CD4-positive, alpha-beta T cell (primary cell): Measurements from ENCODE around the gene RASL11B. TPM values are rescaled to one million over a fixed set of nuclear protein-coding genes. Genes with fewer than 3 reads are reported as not detected.
A peak's percentile ranks its signal among the peaks of the same experiment; 100 is the strongest.

ENCODE experiments used
- ATAC-seq: fragments of 200-7000 bp; cut with Tn5 transposase; one replicate; pipeline ENCODE4 v1.10.0; 2022; ENCODE audit warnings: mild to moderate bottlenecking; ENCODE audit not compliant: poor library complexity
- CTCF ChIA-PET: fragments of 350-600 bp; sonication (Branson Sonifier 250); formaldehyde crosslinking; loops from one replicate; lab custom pipeline; 2021; ENCODE audit warnings: antibody characterized with exemption, inconsistent platforms; lab: Charles Lee
- POLR2A ChIA-PET: fragments of 350-600 bp; sonication (Branson Sonifier 250); formaldehyde crosslinking; loops from one replicate; lab custom pipeline; 2021; ENCODE audit warnings: antibody characterized with exemption, inconsistent platforms; lab: Charles Lee
- DNase-seq, 14 experiments: peaks; one replicate each; pipeline ENCODE4 v3.0.0-alpha.2; 2013 to 2020; ENCODE audit warnings: mixed read lengths in 2 of 14
- H3K27ac ChIP-seq, 2 donors: one replicate each; pipeline versions ENCODE4 v1.5.1 to v1.7.0; 2013; ENCODE audit warnings: low read length in 2 of 2, low read depth in 1 of 2, mild to moderate bottlenecking in 1 of 2
- H3K27me3 ChIP-seq, 2 experiments: 1 replicate in 1 of 2; 2 replicates in 1 of 2; pipeline versions ENCODE4 v1.6.1 to v1.7.0; 2013; ENCODE audit warnings: low read length in 2 of 2, control low read depth in 1 of 2, mild to moderate bottlenecking in 1 of 2, moderate library complexity in 1 of 2; ENCODE audit not compliant: insufficient read depth in 2 of 2, control insufficient read depth in 1 of 2
- H3K36me3 ChIP-seq: one replicate; pipeline ENCODE4 v1.6.1; 2013; ENCODE audit warnings: low read length, control low read depth; ENCODE audit not compliant: insufficient read depth
- H3K4me1 ChIP-seq: one replicate; pipeline ENCODE4 v1.6.1; 2013; ENCODE audit warnings: low read length, control low read depth; ENCODE audit not compliant: insufficient read depth
- H3K4me3 ChIP-seq: one replicate; pipeline ENCODE4 v1.5.1; 2013; ENCODE audit warnings: mild to moderate bottlenecking, low read length, moderate library complexity
- H3K9me3 ChIP-seq, 2 experiments: 1 replicate in 1 of 2; 2 replicates in 1 of 2; pipeline versions ENCODE4 v1.6.1 to v1.7.0; 2013; ENCODE audit warnings: low read length in 2 of 2, mild to moderate bottlenecking in 2 of 2, control low read depth in 1 of 2, moderate library complexity in 1 of 2; ENCODE audit not compliant: control insufficient read depth in 1 of 2, insufficient read depth in 1 of 2
- H3K27ac Mint-ChIP-seq: one replicate; pipeline ENCODE4 v1.8.0; 2020; ENCODE audit warnings: mixed read lengths
- H3K27me3 Mint-ChIP-seq: one replicate; pipeline ENCODE4 v1.8.0; 2021; ENCODE audit warnings: mixed read lengths
- H3K36me3 Mint-ChIP-seq: one replicate; pipeline ENCODE4 v1.8.0; 2021; ENCODE audit warnings: low read depth, mixed read lengths
- H3K4me1 Mint-ChIP-seq: one replicate; pipeline ENCODE4 v1.8.0; 2021; ENCODE audit warnings: low read depth, mixed read lengths
- H3K4me3 Mint-ChIP-seq: one replicate; pipeline ENCODE4 v1.8.0; 2020; ENCODE audit warnings: mild to moderate bottlenecking, mixed read lengths
- H3K9me3 Mint-ChIP-seq: one replicate; pipeline ENCODE4 v1.8.0; 2020; ENCODE audit warnings: mixed read lengths
- intact Hi-C, 2 experiments: fragments of 100-400 bp; cut with DNase I in 1 of 2; cut with micrococcal nuclease in 1 of 2; formaldehyde crosslinking; loops; one replicate each; pipeline versions ENCODE4 v1.15.1 to v1.9.0; 2023 to 2025; cut with DNase I, micrococcal nuclease
- total RNA-seq, 174 experiments: library from RNA in 2 of 174; stranded (reverse) in 2 of 174; gene quantifications; one replicate each; pipeline ENCODE4 v1.2.3 and lab custom pipeline; 2021 to 2026
- TF ChIP-seq, protein P1 (sequence below): fragments of 200-600 bp; IDR thresholded peaks from one replicate; pipeline ENCODE4 v1.8.0; 2022; ENCODE audit warnings: antibody characterized with exemption, mild to moderate bottlenecking

RASL11B gene
- total RNA-seq, 2 experiments from 2014 or later: 0.31 to 0.63 TPM

DNA sequence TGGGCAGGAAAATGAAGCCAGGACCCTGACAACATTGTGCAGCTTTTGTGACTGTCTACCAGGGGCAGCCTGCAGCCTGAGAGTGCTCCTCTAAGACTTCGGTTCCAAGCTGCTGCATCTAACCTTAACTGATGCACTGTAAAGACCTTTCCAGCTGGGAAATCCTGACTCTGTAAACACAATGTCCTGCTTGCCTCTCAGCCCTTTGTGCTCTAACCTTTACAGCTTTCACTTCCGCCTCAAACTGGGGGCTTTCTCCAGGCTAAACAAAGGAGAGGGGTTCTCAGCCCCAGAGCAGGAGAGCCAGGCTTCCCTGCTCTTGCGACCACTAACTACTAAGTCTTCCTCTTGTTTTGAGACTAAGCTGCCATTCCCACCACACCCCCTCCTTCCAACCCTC lies 19.3 kb upstream of the RASL11B start:
- intact Hi-C loops: no loop called here
- Histone ChIP-seq H3K27me3 (no peaks in the 10 kb centered on the region), H3K4me1 (no peaks in the 10 kb centered on the region), H3K4me3 (no peak overlapping the region), H3K36me3 (no peaks in the 10 kb centered on the region), H3K27ac (no peak overlapping the region), H3K9me3 (no peaks in the 10 kb centered on the region)
- Mint-ChIP-seq H3K4me3 (no peak overlapping the region), H3K9me3 (no peaks in the 10 kb centered on the region), H3K4me1 (no peaks in the 10 kb centered on the region), H3K27me3 (no peaks in the 10 kb centered on the region), H3K27ac (no peak overlapping the region), H3K36me3 (no peaks in the 10 kb centered on the region)
- ChIA-PET CTCF (no interaction called here), POLR2A (no interaction called here)
- no peak for ATAC-seq
- TF ChIP-seq, protein P1, sequence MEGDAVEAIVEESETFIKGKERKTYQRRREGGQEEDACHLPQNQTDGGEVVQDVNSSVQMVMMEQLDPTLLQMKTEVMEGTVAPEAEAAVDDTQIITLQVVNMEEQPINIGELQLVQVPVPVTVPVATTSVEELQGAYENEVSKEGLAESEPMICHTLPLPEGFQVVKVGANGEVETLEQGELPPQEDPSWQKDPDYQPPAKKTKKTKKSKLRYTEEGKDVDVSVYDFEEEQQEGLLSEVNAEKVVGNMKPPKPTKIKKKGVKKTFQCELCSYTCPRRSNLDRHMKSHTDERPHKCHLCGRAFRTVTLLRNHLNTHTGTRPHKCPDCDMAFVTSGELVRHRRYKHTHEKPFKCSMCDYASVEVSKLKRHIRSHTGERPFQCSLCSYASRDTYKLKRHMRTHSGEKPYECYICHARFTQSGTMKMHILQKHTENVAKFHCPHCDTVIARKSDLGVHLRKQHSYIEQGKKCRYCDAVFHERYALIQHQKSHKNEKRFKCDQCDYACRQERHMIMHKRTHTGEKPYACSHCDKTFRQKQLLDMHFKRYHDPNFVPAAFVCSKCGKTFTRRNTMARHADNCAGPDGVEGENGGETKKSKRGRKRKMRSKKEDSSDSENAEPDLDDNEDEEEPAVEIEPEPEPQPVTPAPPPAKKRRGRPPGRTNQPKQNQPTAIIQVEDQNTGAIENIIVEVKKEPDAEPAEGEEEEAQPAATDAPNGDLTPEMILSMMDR: no peak
- no peak for DNase-seq

DNA sequence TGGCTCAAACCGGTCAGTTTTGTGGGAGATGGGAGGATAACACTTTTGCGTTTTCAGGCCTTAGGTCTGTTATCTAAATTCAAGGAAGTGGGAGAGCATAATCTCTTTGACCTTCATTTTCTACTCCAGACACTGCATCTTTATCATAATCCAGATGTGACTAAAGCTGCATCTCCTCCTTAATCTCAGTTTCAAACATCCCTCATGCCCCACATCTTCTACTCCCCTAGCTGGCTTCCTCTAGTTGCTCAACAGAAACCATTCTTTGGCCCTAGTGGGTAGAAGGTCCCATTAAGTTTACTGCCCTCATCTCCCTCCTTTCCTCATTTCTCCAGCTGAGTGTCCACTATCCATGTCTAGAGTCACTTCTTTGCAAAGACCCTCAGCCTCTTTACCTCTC lies 18.8 kb upstream of the RASL11B start:
- Histone ChIP-seq H3K27me3 (no peaks in the 10 kb centered on the region), H3K36me3 (no peaks in the 10 kb centered on the region), H3K27ac (no peak overlapping the region), H3K9me3 (no peaks in the 10 kb centered on the region), H3K4me1 (no peaks in the 10 kb centered on the region), H3K4me3 (no peak overlapping the region)
- Mint-ChIP-seq H3K27me3 (no peaks in the 10 kb centered on the region), H3K4me3 (no peak overlapping the region), H3K27ac (no peak overlapping the region), H3K36me3 (no peaks in the 10 kb centered on the region), H3K4me1 (no peaks in the 10 kb centered on the region), H3K9me3 (no peaks in the 10 kb centered on the region)
- DNase-seq (no peak), ATAC-seq (no peak)
- ChIA-PET CTCF (no interaction called here), POLR2A (no interaction called here)
- intact Hi-C loops: no loop called here
- TF ChIP-seq, protein P1: no peak

DNA sequence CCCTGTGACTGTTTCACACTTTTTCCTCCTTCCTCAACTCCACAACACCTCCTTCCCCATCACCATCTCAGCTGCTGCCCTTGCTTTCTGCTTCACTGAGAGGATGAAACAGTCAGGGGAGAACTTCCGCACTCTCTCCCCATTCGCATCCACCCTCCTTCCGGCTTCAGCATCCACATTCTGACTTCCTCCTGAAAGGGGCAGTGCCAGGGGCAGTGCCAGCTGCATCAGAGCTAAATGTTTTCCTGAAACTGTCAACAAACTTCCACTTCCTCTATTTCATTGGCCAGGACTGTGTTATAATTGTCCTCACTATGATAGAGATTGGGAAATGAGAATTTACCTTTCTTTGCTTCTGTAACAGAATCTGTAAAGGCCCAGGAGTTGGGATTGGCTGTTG lies 18.2 kb upstream of the RASL11B start:
- TF ChIP-seq, protein P1: no peak
- POLR2A ChIA-PET: interaction anchor here (0.7 kb wide), 1 partner anchor 132 kb away, joined by 3 read pairs; no protein-coding TSS in a partner anchor
- Mint-ChIP-seq H3K27ac (no peak overlapping the region), H3K27me3 (no peaks in the 10 kb centered on the region), H3K9me3 (no peaks in the 10 kb centered on the region), H3K4me1 (no peaks in the 10 kb centered on the region), H3K4me3 (no peak overlapping the region), H3K36me3 (no peaks in the 10 kb centered on the region)
- CTCF ChIA-PET: no interaction called here
- H3K4me3 ChIP-seq: no peak overlapping the region
- DNase-seq (peak in 3 of 14 experiments; percentile 11 to 51 (median 45)), ATAC-seq (no peak)
- intact Hi-C loops: no loop called here
- H3K27ac ChIP-seq: no peak overlapping the region
- no peaks in the 10 kb centered on the region for H3K36me3 ChIP-seq
- no peaks in the 10 kb centered on the region for H3K27me3 ChIP-seq
- H3K9me3 ChIP-seq: no peaks in the 10 kb centered on the region
- H3K4me1 ChIP-seq: no peaks in the 10 kb centered on the region
